Hematopoietic multipotent progenitor cell treated with erythropoietin and hydrocortisone succinate and interleukin-3 and kit ligand, for 15 days (in vitro differentiated cells): ENCODE measurements around the gene CCDC196.
A peak's percentile ranks its signal among the peaks of the same experiment; 100 is the strongest.
"Not testable (repeated sequence)": the region's sequence is repeated elsewhere in the genome, so short reads cannot be mapped to it uniquely, and the experiment has no call there.

Source experiments
- DNase-seq: peaks from one replicate; pipeline ENCODE4 v3.0.0-alpha.2; 2015; ENCODE audit warnings: low spot score

Gene CCDC196

GRCh38 chr14:66495218-66496098 is 9.3 kb downstream of the CCDC196 start:
- DNase-seq = peak; percentile 43

DNA sequence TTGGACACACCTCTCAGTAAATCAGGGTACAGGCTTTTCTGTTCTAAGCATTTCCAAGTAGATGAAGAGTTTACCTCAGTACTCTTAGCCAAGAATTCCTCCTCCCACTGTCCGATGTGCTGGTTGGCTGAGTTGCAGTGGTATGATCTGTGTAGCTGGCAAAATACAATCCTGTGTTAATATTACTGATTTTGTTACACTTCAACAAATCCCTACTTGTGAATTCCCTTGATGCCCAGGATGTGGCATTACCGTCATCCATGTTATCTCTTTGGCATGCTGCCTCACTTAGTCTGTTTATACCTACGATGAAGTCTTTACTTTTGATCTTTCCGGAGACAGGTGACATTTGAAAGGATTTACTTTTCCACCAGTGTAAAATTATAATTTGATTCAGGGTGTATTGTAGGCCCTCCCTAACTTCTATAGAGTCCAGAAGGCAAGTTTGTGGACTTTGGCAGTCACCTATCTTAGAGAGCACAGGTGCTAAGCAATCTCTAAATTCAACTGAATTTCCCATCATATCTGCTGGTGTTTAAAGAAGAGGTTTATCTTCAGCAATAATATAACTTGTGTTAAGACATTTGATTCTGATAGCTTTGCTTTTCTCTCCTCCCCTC is 10.1 kb downstream of the CCDC196 start:
- no peak for DNase-seq

DNA sequence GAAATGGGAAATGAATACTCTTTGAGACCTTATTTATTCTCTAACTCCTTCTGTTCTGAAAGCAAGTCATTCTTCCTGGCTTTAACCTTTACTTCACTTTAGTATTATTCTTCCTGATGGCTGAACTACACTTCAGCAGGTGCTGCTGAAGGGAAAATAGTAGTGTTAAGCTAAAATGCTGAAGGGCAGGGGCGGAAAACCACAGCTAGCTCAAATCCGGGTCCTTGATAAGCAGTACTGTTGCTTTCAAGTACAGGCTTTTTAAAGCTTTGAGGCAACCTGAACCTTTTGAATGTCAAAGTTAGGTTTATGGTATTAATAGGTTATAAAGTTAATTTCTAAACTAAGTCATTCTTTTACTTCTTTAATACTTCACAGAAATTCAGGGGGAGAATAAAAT is 10.7 kb downstream of the CCDC196 start:
- no peak for DNase-seq

GRCh38 chr14:66498311-66498710 is 12.1 kb downstream of the CCDC196 start:
- DNase-seq = no peak

- DNase-seq = no peak
Measured at GRCh38 chr14:66501592-66501991, 15.4 kb downstream of the CCDC196 start.

GRCh38 chr14:66502836-66503235 is 16.7 kb downstream of the CCDC196 start:
- DNase-seq = not testable (repeated sequence)

DNA sequence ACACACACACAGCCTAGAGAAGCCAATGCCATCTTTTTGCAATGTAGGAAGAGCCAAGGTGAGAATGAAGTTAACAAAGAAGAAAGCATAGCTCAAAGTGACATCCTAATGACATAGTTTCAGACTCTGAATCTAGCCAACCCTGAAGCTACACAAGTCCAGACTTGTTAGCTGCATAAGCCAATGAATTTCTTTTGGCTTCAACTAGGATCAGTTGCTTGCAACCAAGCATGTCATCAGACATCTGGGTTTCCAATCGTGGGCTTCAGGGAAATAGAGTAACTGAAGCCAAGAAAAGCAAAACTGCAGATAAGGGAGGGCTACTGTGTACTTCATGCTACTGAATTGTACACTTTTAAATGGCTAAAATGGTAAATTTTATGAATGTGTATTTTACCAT is 17.4 kb downstream of the CCDC196 start:
- DNase-seq = no peak

- no peak for DNase-seq
Measured at GRCh38 chr14:66507181-66507721, 21.1 kb downstream of the CCDC196 start.

DNA sequence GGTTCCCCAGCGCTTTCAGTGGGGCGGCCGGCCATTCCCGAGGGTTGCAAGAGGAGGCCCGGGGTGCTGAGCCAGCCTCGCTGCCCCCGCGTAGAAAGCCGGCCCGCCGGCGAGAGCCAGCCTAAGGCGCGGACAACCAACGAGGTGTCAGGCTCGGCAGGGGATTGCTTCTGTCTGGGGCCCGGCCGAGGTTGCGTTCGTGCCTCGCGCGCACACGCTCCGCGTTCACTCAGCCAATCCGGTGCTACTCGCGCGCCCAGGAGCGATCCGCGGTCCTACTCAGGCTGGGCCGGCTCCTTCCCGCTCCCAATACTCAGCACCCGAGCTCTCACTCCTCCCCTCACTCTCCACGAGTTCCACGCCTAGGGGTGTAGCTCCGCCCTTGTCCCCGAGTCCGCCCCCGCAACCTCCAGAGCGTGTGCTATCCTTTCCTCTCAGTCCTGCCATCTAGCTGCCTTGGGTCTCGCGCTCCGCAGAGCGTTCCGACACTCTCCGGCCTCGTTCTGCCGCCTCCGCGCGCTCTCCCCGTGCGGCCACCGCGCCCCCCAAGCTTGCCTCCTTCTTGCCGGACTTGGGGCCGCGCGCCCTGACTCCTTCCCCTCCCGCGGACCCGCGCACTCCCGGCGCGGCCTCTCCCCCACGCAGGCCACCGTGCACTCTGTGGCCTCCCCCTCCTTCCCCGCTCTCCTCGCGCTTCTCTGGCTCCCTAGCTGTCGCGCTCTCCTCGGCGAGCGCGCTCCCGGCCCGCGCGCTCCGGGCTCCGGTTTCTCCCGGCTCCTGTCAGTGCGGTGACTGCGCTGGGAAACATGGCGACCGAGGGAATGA is 21.8 kb downstream of the CCDC196 start, which contains the start of gene GPHN:
Gene GPHN (plus strand): TSS at position 426 of the 825 bp plus-strand sequence.
- peak; percentile 85 for DNase-seq

- no peak for DNase-seq
Measured at GRCh38 chr14:66508547-66508845, 22.3 kb downstream of the CCDC196 start.

DNA sequence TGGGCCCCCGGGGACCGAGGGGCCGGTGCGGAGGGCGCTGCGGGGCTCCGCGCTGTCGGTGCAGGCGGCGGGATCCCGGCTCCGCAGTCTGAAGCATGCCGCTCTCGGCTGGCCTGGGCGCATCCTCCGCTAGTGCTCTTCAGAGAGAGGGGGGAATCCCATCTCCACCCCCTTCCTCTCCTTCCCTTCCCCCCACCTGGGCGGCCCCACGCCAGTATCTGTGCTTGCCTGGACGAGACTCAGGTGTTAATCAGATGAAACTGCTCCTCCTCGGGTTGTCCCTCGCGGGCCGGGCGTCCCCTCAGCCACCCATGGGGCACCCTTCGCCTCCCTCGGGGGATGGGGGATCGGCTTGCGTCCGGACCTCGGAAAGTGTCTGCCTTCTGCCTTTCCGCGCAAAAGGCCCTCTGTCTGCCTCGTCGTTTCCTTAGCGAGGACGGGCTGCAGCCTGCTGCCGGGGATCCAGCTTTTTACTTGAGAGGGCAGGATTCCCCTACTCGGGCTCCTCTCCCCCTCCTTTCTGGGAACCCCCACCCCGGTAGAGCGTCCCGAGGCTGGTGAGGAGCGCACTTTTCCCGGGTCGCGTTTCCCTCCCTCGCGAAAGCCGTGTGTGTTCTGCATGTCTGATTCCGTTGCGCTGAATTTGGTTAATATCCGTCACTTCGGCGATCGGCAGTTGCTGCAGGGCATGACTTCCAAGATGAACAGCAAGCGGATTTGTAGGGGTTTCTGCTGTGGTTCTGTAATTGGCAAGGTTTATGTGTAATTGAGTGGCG is 22.9 kb downstream of the CCDC196 start:
- DNase-seq = no peak

DNA sequence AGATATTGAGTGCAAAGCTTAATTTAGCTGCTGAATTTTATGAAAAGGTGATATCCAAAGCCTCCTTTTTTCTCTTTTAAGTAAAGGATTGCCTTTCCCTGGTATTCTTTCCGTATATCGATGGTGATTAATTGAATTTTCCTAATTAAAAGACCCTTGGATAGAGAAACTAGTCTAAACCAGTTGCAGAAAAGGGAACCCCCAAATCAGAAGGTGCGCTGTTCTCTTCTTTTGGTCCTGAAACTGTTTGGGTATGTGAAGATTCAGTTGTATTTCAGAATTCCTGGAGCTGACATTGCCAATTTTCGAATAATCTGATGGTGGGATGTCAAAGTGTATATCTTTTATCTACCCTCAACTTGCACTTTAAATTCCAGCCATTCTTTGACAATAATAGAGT is 23.7 kb downstream of the CCDC196 start:
- DNase-seq = no peak

- no peak for DNase-seq
Measured at GRCh38 chr14:66511849-66512248, 25.7 kb downstream of the CCDC196 start.

GRCh38 chr14:66514213-66514612 is 28.0 kb downstream of the CCDC196 start:
- DNase-seq = no peak

GRCh38 chr14:66530526-66530925 is 44.4 kb downstream of the CCDC196 start:
- DNase-seq = no peak

GRCh38 chr14:66539034-66539433 is 52.9 kb downstream of the CCDC196 start:
- no peak for DNase-seq

DNA sequence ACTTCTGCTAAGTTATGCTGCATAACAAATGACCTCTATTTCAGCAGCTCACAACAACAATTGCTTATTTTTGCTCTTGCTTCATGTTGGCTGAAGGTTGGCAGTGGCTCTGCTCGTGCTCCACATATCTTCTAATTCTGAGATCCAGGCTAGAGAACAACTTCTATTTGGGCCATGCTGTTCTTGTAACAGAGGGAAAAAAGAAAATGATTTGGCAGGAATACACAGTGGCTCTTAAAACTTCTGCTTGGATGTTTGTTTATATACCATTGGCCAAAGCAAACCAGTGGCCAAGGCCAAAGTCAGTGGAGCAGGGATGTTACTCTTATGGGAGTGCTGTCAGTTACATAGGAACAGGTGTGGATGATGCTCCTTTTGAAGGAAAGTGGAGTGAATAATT is 53.9 kb downstream of the CCDC196 start:
- DNase-seq = no peak

DNA sequence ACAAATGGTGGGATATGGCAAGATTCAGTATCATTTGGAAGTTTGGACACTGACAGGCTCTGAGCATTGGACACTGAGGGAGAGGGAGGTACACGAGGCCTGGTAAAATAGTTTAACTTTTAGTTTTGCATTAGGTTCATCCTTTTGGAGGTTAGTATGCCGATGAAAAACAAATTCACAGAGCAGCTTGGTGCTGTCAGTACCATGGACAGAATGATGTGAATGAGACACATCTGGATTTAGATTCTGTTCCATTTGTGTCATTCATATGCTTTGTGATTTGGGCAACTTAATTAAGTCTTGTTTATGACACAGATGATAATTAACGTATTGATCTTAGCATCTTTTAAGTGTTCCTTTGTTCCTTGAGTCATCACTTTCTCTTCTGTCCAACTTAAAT is 55.5 kb downstream of the CCDC196 start:
- no peak for DNase-seq

DNA sequence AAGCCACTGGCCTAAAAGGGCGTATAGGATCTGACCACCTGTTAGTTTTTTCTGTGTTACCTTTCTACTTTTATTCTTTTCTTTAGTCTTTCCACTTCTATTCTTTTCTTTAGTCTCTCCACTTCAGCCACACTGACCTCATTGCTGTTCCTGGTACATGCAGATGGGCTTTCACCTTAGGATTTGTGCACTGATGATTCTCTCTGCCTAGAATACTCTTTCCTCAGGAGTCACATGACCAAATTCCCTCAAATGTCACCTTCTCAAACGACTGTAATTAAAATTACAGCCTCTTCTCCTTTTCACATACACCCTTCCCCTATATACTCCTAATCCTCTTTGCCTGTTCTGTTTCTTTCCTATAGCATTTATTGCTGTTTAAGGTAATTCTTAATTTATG is 57.8 kb downstream of the CCDC196 start:
- DNase-seq = no peak

DNA sequence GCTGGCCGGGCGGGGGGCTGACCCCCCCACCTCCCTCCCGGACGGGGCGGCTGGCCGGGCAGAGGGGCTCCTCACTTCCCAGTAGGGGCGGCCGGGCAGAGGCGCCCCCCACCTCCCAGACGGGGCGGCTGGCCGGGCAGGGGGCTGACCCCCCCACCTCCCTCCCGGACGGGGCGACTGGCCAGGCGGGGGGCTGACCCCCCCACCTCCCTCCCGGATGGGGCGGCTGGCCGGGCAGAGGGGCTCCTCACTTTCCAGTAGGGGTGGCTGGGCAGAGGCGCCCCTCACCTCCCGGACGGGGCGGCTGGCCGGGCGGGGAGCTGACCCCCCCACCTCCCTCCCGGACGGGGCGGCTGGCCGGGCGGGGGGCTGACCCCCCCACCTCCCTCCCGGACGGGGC is 59.0 kb downstream of the CCDC196 start:
- not testable (repeated sequence) for DNase-seq

DNA sequence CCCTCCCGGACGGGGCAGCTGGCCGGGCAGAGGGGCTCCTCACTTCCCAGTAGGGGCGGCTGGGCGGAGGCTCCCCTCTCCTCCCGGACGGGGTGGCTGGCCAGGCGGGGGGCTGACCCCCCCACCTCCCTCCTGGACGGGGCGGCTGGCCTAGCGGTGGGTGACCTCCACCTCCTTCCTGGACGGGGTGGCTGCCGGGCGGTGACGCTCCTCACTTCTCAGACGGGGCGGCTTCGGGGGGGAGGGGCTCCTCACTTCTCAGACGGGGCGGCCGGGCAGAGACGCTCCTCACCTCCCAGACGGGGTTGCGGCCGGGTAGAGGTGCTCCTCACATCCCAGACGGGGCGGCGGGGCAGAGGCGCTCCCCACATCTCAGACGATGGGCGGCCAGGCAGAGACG is 59.6 kb downstream of the CCDC196 start:
- DNase-seq = not testable (repeated sequence)
